ENCODE data around the gene TTBK2. TPM values are rescaled to one million over a fixed set of nuclear protein-coding genes. Genes with fewer than 3 reads are reported as not detected.
A peak's percentile ranks its signal among the peaks of the same experiment; 100 is the strongest.
"Not testable (repeated sequence)": the region's sequence is repeated elsewhere in the genome, so short reads cannot be mapped to it uniquely, and the experiment has no call there.

Gene TTBK2
- total RNA-seq (2014; rRNA removed; shearing (Covaris generic)), result 10.7 and 12.5 TPM in 2 replicates

- DNase-seq (ENCODE audit: low spot score), result peak; percentile 100
Measured at GRCh38 chr15:42920519-42921341, at the start of gene TTBK2. Gene TTBK2 (minus strand): TSS chr15:42920778. CDS start chr15:42878617, 42,161 bp downstream.

- no peak for DNase-seq (ENCODE audit: low spot score)
Measured at GRCh38 chr15:42964476-42964875, 43.9 kb upstream of the TTBK2 start.

- DNase-seq (ENCODE audit: low spot score), result no peak
Measured at GRCh38 chr15:42955518-42955917, 34.9 kb upstream of the TTBK2 start.

- DNase-seq (ENCODE audit: low spot score), result no peak
Measured at GRCh38 chr15:42954291-42954690, 33.7 kb upstream of the TTBK2 start.

GRCh38 chr15:42948898-42949297 lies 28.3 kb upstream of the TTBK2 start:
- DNase-seq (ENCODE audit: low spot score), result not testable (repeated sequence)

GRCh38 chr15:42940527-42940926 lies 19.9 kb upstream of the TTBK2 start:
- no peak for DNase-seq (ENCODE audit: low spot score)

- no peak for DNase-seq (ENCODE audit: low spot score)
Measured at GRCh38 chr15:42939841-42940240, 19.3 kb upstream of the TTBK2 start.

GRCh38 chr15:42937143-42937542 lies 16.6 kb upstream of the TTBK2 start:
- no peak for DNase-seq (ENCODE audit: low spot score)

- no peak for DNase-seq (ENCODE audit: low spot score)
Measured at GRCh38 chr15:42933886-42934667, 13.5 kb upstream of the TTBK2 start.

GRCh38 chr15:42932833-42933515 lies 12.4 kb upstream of the TTBK2 start:
- DNase-seq (ENCODE audit: low spot score), result no peak

- DNase-seq (ENCODE audit: low spot score), result no peak
Measured at GRCh38 chr15:42931702-42932486, 11.3 kb upstream of the TTBK2 start.

GRCh38 chr15:42929306-42929848 lies 8.8 kb upstream of the TTBK2 start:
- DNase-seq (ENCODE audit: low spot score), result no peak

GRCh38 chr15:42921342-42921731 lies 759 bp upstream of the TTBK2 start:
- peak; percentile 40 for DNase-seq (ENCODE audit: low spot score)

GRCh38 chr15:42919799-42920518 lies 619 bp downstream of the TTBK2 start:
- DNase-seq (ENCODE audit: low spot score), result peak; percentile 57

- DNase-seq (ENCODE audit: low spot score), result no peak
Measured at GRCh38 chr15:42919308-42919707, 1.3 kb downstream of the TTBK2 start.

- no peak for DNase-seq (ENCODE audit: low spot score)
Measured at GRCh38 chr15:42918047-42918446, 2.5 kb downstream of the TTBK2 start.

GRCh38 chr15:42915654-42916315 lies 4.8 kb downstream of the TTBK2 start:
- no peak for DNase-seq (ENCODE audit: low spot score)

- no peak for DNase-seq (ENCODE audit: low spot score)
Measured at GRCh38 chr15:42914728-42915497, 5.7 kb downstream of the TTBK2 start.

GRCh38 chr15:42911058-42911592 lies 9.5 kb downstream of the TTBK2 start:
- DNase-seq (ENCODE audit: low spot score), result no peak

All from HT-29 (cell line).